Cardiac fibroblast (primary cell): ENCODE results near the gene MAFG.

Source experiments
- DNase-seq, 2 donors: peaks; one replicate each; pipeline versions ENCODE4 v3.0.0 to v3.0.0-alpha.2; 2010; ENCODE audit warnings: low read depth in 2 of 2
- H3K4me3 ChIP-seq, 2 donors: replicated peaks in 1 of 2; 1 replicate in 1 of 2; 2 replicates in 1 of 2; pipeline ENCODE4 v1.5.1; 2011; ENCODE audit warnings: low read depth in 2 of 2, low read length in 2 of 2, mild to moderate bottlenecking in 2 of 2, moderate library complexity in 1 of 2
- TF ChIP-seq, protein P1 (sequence below): IDR thresholded peaks from one replicate; pipeline ENCODE4 v1.5.1; 2011; ENCODE audit warnings: low read depth, mild to moderate bottlenecking, low read length, inconsistent platforms

The MAFG gene

DNA sequence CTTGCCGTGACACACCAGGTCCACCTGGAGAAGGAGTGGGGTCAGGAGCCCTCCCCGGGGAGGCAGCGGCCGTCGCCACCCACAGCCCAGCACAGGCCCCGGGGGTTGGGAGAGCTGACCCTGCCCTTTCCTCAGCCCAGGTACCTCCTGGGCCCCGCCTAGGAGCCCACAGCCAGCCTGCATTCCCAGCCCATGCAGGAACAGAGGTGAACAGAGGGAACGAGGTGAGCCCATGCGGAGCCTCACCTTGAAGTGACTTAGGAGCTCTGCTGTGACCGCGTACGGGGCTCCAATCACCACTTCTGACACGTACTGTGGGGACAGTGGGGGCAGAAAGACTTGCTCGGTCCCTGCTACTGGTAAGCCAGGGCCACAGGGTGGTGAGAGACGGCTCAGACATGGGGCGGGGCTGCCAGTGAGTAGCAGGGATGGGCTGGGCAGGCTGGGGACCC is 22.1 kb downstream of the MAFG start:
- no peak for DNase-seq
- TF ChIP-seq, protein P1, sequence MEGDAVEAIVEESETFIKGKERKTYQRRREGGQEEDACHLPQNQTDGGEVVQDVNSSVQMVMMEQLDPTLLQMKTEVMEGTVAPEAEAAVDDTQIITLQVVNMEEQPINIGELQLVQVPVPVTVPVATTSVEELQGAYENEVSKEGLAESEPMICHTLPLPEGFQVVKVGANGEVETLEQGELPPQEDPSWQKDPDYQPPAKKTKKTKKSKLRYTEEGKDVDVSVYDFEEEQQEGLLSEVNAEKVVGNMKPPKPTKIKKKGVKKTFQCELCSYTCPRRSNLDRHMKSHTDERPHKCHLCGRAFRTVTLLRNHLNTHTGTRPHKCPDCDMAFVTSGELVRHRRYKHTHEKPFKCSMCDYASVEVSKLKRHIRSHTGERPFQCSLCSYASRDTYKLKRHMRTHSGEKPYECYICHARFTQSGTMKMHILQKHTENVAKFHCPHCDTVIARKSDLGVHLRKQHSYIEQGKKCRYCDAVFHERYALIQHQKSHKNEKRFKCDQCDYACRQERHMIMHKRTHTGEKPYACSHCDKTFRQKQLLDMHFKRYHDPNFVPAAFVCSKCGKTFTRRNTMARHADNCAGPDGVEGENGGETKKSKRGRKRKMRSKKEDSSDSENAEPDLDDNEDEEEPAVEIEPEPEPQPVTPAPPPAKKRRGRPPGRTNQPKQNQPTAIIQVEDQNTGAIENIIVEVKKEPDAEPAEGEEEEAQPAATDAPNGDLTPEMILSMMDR, result no peak
- H3K4me3 ChIP-seq, result no peak overlapping the region

DNA sequence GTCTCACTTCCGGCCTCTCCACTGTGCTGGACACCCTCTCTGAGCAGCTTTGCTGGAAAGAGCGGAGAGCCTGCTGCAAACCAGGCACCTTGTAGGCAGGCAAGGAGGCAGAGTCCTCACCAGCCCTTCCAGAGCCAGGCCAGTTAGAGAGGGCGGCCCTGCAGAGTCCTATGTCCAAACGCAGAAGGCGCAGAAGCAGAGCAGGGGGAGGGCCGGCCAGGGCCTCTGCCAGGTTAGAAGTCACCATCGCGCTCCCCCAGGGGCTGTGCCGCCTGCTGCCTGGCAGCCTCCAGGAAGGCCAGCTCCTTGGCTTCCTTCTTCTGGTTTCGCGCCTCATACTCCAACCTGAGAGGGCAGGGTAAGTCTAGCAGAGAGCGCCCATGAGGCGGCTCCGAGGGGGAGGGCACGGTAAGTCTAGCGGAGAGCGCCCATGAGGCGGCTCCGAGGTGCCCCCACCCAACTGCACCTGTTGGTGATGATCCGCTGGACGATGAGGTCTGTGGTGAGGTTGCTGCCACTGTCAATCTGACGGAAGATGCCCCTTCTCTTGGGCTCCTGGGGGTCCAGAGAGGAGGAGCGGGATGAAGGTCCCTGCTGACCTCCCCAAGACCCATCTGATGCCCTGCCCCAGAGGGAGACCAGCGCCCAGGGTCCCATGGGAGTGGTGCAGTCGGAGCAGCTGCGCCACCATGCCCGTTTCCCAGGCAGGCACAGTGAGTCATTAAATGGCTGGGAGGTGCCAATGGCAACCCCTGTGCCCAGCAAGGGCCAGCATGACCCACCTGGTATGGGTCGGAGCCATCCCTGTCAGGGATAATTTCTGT is 22.7 kb downstream of the MAFG start:
- DNase-seq, result no peak
- TF ChIP-seq, protein P1, result no peak
- H3K4me3 ChIP-seq, result no peak overlapping the region

DNA sequence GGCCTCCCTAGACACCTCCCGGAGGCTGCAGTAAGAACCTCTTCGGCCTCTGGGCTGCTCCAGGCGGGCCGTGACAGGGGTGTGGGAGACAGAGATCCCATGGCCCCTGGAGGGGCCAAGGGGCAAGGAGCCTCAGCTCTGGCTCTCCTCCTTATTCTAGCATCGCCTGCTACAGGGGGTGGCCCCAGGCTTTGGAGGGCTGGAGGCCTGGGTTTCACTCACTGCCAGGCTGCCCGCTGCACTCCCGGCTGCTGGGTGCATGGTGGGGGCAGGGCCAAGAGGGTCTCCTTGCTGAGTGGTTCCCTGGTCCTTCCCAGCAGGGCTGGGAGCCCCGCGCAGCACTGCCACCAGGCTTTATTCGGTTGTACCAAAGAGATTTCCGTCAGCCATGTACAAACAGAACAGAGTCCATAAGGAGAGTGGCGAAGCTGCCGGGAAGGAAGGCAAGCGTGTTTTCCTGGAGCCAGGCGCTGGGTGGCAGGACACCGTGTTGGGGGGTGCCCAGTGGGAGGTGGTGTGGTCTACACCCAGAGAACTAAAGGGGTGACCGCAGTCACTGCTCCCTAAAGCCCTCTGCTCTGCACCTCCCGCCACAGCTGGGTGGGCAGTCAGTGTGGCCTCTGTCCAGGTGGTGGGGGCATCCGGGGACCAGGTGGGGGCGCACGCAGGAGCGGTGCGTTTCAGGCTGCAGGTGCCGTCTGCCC is 23.5 kb downstream of the MAFG start:
- DNase-seq, result no peak
- no peak overlapping the region for H3K4me3 ChIP-seq

DNA sequence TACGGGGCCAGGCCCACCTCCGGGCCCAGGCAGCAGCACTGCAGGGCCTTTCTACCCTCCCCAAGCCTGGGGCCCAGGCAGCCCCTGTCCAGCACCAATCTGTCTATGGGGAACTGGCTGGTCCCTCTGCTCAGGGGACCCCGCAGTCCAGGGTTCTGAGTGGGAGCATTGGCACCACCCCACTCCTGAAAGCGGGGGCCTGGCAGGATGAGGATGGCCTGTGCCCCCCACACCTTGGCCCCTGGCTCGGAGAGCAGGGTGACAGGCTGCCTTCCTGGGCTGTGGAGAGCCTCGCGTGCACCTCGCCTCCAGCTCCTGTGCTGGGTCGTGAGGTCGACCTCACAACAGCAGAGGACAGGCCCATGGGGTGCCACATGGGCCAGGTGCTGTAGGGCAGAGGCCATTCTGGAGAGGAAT is 24.1 kb downstream of the MAFG start:
- H3K4me3 ChIP-seq, result no peak overlapping the region

More for the DNA sequence above, 23.5 kb downstream of the MAFG start:
- TF ChIP-seq, protein P1, result no peak

DNA sequence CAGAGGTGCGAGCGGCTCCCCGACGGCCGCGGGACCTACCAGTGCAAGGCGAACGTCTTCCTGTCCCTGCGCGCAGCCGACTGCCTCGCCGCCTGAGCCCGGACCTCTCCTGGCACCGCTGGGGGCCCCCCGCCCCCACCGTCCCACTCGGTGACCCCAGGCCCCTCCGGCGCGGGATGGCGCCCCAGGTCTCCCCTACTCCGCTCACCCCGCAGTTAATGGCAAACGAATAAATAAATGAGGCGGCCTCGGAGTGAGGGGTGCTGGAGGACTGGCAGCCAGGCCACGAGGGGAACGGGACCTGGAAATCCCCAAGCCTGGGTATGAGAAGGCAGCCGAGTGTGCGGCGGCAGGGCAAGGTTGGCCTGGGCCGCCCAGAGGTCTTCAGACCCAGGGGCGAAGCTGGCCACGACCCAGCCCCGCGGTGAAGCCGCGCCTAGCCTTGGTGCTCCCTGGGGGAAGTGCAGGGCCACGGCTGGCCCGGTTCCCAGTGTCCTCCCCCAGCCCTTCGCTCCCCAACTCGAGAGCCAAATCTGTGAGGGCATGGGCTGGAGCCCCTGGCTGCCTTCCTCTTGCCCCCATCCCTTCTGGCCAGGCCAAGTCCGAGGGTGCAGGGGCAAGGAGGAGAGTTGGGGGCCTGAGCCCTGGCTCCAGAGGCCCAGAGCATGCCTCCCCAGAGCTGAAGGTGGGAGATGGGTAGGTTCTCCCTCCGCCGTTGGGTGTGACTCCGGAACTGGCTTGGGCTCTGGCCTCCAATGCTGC is 24.7 kb downstream of the MAFG start:
- no peak overlapping the region for H3K4me3 ChIP-seq
- no peak for DNase-seq
- TF ChIP-seq, protein P1, result no peak

More for the DNA sequence above, 24.1 kb downstream of the MAFG start:
- DNase-seq, result no peak
- TF ChIP-seq, protein P1, result no peak

DNA sequence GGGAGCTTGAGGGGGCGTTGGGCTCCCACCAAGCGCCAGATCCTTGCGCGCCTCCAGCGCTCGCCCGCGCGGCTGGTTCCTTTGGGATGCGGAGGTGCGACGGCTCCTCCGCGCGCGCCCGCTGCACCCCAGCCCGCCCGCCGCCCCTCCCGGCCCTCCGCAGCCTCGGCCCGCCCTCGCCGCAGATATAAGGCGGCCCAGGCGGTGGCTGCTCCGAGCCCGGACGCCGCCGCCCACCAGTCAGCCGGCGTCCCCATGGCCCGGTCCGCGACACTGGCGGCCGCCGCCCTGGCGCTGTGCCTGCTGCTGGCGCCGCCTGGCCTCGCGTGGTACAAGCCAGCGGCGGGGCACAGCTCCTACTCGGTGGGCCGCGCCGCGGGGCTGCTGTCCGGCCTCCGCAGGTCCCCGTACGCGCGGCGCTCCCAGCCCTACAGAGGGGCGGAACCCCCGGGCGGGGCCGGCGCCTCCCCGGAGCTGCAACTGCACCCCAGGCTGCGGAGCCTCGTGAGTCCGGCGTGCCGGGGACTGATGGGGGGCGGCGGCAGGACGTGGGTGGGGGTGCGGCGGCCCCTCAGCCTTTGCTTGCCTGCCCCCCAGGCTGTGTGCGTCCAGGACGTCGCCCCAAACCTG is 25.4 kb downstream of the MAFG start, which contains the start of gene NPB:
NPB (plus strand) TSS at position 216 of the 630 bp plus-strand sequence; CDS start at position 256, 40 bp downstream.
- TF ChIP-seq, protein P1, result no peak
- H3K4me3 ChIP-seq, result peak within 1 kb of the TSS; percentile 18 to 19
- DNase-seq, result no peak
